Duodenal mucosa (tissue), 2 donors: Measurements from ENCODE around the gene STX2.
"Not testable (repeated sequence)": the region's sequence is repeated elsewhere in the genome, so short reads cannot be mapped to it uniquely, and the experiment has no call there.

Experiments
- H3K27ac ChIP-seq: one replicate; pipeline ENCODE4 v1.7.0; 2013; ENCODE audit warnings: low read depth, low read length
- H3K27me3 ChIP-seq, 2 donors: one replicate each; pipeline ENCODE4 v1.7.0; 2013; ENCODE audit warnings: low read length in 2 of 2, control low read depth in 1 of 2; ENCODE audit not compliant: insufficient read depth in 2 of 2, control insufficient read depth in 1 of 2
- H3K36me3 ChIP-seq, 2 donors: one replicate each; pipeline ENCODE4 v1.7.0; 2013; ENCODE audit warnings: low read length in 2 of 2, control low read depth in 1 of 2; ENCODE audit not compliant: insufficient read depth in 2 of 2, control insufficient read depth in 1 of 2
- H3K4me1 ChIP-seq, 2 donors: one replicate each; pipeline ENCODE4 v1.7.0; 2013; ENCODE audit warnings: low read length in 2 of 2, control low read depth in 1 of 2; ENCODE audit not compliant: insufficient read depth in 2 of 2, control insufficient read depth in 1 of 2
- H3K4me3 ChIP-seq, 2 donors: one replicate each; pipeline ENCODE4 v1.7.0; 2013; ENCODE audit warnings: low read length in 2 of 2, low read depth in 1 of 2
- H3K9ac ChIP-seq, 2 donors: one replicate each; pipeline ENCODE4 v1.7.0; 2013; ENCODE audit warnings: low read length in 2 of 2, low read depth in 1 of 2
- H3K9me3 ChIP-seq, 2 donors: one replicate each; pipeline ENCODE4 v1.7.0; 2013; ENCODE audit warnings: low read length in 2 of 2, control low read depth in 1 of 2; ENCODE audit not compliant: control insufficient read depth in 1 of 2

STX2 gene

DNA sequence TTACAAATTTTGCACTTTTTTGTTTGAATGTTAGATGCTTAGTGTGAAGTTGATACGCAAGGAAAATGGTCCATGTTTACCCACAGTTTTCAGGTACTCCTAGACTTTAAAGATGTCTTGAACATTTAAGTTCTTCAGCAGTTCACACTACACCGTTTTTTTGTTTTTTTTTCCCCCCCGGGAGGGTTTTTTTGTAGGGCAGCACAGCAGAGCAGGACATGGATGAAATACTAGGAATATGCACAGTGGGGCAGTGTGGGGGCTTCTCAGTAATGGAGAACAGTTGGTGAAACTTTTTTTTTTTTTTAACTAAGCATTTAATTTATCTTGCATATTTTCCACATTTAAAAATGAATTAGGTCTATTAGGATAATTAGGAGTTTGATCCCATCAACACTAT is 37.7 kb upstream of the STX2 start:
- no peaks in the 10 kb centered on the region for H3K9me3 ChIP-seq
- no peak overlapping the region for H3K9ac ChIP-seq
- no peaks in the 10 kb centered on the region for H3K27me3 ChIP-seq
- peaks cover 16 to 38% of the 10 kb centered on the region in 2 donors for H3K36me3 ChIP-seq
- no peak overlapping the region for H3K4me3 ChIP-seq
- peaks cover 26 to 37% of the 10 kb centered on the region in 2 donors for H3K4me1 ChIP-seq
- H3K27ac ChIP-seq = no peak overlapping the region

DNA sequence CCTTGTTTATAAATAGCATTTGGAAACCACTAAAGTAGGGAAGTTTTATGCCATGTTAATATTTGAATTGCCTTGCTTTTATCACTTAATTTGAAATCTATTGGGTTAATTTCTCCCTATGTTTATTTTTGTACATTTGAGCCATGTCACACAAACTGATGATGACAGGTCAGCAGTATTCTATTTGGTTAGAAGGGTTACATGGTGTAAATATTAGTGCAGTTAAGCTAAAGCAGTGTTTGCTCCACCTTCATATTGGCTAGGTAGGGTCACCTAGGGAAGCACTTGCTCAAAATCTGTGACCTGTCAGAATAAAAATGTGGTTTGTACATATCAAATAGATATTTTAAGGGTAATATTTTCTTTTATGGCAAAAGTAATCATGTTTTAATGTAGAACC is 37.2 kb upstream of the STX2 start:
- Histone ChIP-seq H3K27me3 (no peaks in the 10 kb centered on the region), H3K4me3 (no peak overlapping the region), H3K9me3 (no peaks in the 10 kb centered on the region), H3K4me1 (peaks cover 26 to 37% of the 10 kb centered on the region in 2 donors), H3K9ac (no peak overlapping the region), H3K36me3 (peaks cover 16 to 38% of the 10 kb centered on the region in 2 donors), H3K27ac (no peak overlapping the region)

DNA sequence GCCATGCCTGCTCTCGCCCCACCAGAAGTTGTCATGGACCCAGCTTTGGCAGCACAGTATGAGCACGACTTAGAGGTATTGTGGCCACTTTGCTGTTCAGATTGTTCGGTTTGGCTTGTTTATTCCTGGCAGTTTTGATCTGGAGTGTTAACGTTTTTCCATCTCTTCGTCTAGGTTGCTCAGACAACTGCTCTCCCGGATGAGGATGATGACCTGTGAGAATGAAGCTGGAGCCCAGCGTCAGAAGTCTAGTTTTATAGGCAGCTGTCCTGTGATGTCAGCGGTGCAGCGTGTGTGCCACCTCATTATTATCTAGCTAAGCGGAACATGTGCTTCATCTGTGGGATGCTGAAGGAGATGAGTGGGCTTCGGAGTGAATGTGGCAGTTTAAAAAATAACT is 36.7 kb upstream of the STX2 start:
- H3K27me3 ChIP-seq, H3K9me3 ChIP-seq, H3K9ac ChIP-seq, H3K27ac ChIP-seq, H3K4me3 ChIP-seq: not testable (repeated sequence)
- H3K4me1 ChIP-seq = peaks cover 26 to 37% of the 10 kb centered on the region in 2 donors
- peaks cover 16 to 38% of the 10 kb centered on the region in 2 donors for H3K36me3 ChIP-seq

DNA sequence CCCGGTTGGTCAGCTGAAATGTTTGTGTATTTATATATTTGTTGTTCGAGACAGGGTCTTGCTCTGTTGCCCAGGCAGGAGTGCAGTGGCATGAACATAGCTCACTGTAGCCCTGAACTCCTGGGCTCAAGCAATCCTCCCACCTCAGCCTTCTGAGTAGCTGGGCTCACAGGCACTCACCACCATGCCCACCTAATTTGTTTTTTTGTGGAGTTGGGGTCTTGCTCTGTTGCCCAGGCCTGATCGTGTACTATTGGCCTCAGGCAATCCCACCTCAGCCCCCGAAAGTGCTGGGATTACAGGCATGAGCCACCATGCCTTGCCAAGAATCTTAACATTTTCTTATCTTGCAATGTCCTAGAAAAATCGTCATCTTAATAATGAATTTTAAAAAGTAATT is 36.1 kb upstream of the STX2 start:
- no peaks in the 10 kb centered on the region for H3K9me3 ChIP-seq
- H3K36me3 ChIP-seq = peaks cover 16 to 38% of the 10 kb centered on the region in 2 donors
- H3K9ac ChIP-seq = no peak overlapping the region
- H3K4me1 ChIP-seq = peaks cover 26 to 34% of the 10 kb centered on the region in 2 donors
- no peak overlapping the region for H3K27ac ChIP-seq
- H3K27me3 ChIP-seq = no peaks in the 10 kb centered on the region
- H3K4me3 ChIP-seq = no peak overlapping the region

DNA sequence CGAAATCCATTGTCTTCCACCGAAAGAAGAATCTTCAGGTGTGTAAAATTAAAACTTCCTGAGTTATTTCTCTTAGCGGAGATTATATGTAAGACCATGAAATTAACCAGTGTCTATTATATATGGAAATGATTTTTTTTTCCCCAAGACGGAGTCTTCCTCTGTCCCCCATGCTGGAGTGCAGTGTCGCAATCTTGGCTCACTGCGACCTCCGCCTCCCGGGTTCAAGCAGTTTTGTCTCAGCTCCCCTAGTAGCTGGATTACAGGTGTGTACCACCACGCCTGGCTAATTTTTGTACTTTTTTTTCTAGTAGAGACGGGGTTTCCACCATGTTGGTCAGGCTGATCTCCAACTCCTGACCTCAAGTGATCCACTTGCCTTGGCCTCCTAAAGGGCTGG is 35.6 kb upstream of the STX2 start:
- no peak overlapping the region for H3K27ac ChIP-seq
- no peak overlapping the region for H3K9ac ChIP-seq
- no peaks in the 10 kb centered on the region for H3K9me3 ChIP-seq
- peaks cover 26 to 29% of the 10 kb centered on the region in 2 donors for H3K4me1 ChIP-seq
- H3K4me3 ChIP-seq = no peak overlapping the region
- H3K27me3 ChIP-seq = no peaks in the 10 kb centered on the region
- H3K36me3 ChIP-seq = peaks cover 16 to 38% of the 10 kb centered on the region in 2 donors

DNA sequence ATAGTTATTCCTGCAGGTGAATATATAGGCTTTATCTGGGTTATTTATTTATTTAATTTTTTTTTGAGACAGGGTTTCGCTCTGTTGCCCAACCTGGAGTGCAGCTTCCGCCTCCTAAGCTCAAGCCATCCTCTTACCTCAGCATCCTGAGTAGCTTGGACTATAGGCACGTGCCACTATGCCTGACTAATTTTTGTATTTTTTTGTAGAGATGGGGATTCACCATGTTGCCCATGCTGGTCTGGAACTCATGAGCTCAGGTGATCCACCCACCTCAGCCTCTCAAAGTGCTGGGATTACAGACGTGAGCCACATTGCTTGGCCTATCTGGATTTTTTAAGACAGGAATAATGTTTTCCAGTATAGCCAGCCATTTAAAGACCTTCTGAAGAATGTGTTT is 34.8 kb upstream of the STX2 start:
- peaks cover 26 to 29% of the 10 kb centered on the region in 2 donors for H3K4me1 ChIP-seq
- no peak overlapping the region for H3K27ac ChIP-seq
- peaks cover 16 to 38% of the 10 kb centered on the region in 2 donors for H3K36me3 ChIP-seq
- no peaks in the 10 kb centered on the region for H3K27me3 ChIP-seq
- no peaks in the 10 kb centered on the region for H3K9me3 ChIP-seq
- H3K9ac ChIP-seq = peak overlapping the region in 1 of 2 donors; percentile 84
- H3K4me3 ChIP-seq = no peak overlapping the region

DNA sequence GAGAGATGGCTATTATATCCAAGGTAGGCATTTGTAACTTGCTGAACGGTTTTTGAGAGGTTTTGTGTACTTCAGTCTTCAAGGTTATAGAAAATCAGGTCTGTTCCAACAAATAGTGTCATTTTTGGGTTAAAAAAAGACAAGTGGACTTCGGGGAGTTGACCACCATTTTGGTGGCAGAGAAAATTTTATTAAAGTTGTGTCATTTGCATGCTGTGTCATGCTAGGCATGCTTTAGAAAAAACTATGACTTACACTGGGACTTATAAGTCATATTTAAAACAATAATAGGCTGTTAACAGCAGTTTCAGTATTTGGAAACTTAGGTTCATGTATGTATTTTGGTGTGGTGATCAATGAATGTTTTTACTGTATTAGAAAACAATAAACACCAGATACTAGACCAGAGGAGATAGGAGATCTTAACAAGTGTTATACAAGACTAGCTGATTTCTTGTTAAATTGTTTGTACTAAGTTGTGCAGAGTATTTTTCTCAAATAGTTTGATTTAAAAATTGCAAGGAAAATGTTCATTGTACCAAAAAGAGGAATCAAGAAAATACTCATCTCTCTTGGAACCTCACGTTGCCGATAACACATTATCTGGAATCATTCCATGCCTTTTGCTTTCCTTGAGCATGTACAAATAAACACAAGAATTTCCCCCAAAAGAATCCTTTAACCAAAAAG is 34.2 kb upstream of the STX2 start:
- H3K4me3 ChIP-seq = peak overlapping the region; percentile 86 to 89
- no peaks in the 10 kb centered on the region for H3K9me3 ChIP-seq
- H3K4me1 ChIP-seq = peaks cover 23 to 26% of the 10 kb centered on the region in 2 donors
- H3K27ac ChIP-seq = no peak overlapping the region
- peaks cover 16 to 38% of the 10 kb centered on the region in 2 donors for H3K36me3 ChIP-seq
- H3K9ac ChIP-seq = peak overlapping the region; percentile 84 to 91
- H3K27me3 ChIP-seq = no peaks in the 10 kb centered on the region

DNA sequence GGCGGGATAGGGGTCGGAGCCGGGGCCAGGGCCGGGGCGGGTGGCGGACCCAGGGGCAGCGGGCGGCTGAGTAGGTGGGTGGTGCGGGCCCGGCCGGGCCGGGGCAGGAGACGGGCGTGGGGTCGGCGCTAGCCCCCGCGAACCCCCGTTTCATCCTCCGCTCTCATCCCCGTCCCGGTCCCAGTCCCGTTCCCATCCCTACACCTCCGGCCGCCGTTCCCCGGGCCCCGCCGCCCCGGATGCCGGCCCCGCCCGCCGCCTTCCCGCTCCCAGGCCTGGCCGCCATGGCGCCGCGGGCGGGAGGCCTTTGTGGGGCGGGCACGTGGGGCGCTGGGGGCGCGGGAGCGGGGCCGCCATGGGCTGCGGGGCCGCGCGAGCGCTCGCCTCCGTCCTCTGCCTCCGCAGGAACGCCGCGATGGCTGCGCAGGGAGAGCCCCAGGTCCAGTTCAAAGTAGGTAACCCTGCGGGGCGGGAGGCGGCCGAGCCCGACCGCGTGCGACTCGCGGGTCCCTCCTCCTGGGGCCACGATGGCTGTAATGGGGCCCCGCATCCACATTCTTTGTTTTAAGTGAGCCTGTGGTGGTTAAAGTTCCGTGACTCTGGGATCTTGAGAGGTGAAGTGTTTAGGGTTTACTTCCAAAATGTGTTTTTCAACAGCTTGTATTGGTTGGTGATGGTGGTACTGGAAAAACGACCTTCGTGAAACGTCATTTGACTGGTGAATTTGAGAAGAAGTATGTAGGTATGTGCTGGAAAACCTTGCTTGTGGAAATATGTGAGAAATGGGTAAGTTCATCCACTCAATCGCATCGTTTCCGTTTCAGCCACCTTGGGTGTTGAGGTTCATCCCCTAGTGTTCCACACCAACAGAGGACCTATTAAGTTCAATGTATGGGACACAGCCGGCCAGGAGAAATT is 33.4 kb upstream of the STX2 start:
- Histone ChIP-seq H3K27me3 (no peaks in the 10 kb centered on the region), H3K27ac (peak overlapping the region; percentile 70), H3K9me3 (no peaks in the 10 kb centered on the region), H3K36me3 (peaks cover 16 to 38% of the 10 kb centered on the region in 2 donors), H3K9ac (peak overlapping the region; percentile 84 to 91), H3K4me1 (peaks cover 15 to 20% of the 10 kb centered on the region in 2 donors), H3K4me3 (peak overlapping the region; percentile 86 to 89)

DNA sequence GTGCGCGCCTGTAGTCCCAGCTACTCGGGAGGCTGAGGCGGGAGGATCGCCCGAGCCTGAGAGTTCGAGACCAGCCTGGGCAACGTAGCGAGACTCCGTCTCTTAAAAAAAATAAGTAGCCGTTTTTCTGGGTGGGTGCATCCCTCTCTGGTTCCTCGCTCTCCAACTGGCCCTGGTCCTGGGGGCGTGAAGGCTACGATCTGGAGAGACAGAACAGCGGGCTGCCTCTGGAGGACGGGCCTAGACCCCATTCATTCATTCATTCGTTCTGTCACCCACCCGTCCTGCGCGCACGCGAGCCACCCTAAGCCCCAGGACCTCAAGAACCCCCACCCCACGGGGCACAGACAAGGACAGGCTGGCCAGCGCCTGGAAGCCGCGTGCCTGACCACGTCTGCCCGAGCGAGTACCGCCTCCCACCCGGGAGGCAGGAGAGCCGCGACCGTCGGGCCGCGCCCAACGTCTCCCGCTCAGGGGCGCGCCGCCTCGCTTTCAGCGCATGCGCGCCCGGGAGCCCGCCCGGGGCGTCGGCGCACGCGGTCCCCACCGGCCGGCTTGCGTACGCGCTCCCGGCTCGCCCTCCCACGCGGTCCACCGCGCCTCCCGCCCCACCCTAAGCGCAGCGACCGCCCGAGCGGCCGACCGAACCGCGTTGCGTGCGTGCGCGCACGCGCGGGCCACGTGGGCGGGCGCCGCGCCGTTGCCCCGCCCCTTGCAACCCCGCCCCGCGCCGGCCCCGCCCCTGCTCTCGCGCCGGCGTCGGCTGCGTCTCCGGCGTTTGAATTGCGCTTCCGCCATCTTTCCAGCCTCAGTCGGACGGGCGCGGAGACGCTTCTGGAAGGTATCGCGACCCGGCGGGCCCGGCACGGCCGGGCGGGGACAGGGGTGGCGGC is 32.5 kb upstream of the STX2 start, which contains the start of gene RAN:
Gene RAN (plus strand): TSS at position 781 of the 893 bp plus-strand sequence. CDS start 528 bp downstream, outside the sequence.
- peak within 1 kb of the TSS; percentile 78 for H3K27ac ChIP-seq
- no peaks in the 10 kb centered on the region for H3K27me3 ChIP-seq
- peak within 1 kb of the TSS; percentile 86 to 89 for H3K4me3 ChIP-seq
- no peaks in the 10 kb centered on the region for H3K9me3 ChIP-seq
- H3K36me3 ChIP-seq = peaks cover 16 to 29% of the 10 kb centered on the region in 2 donors
- peaks cover 12 to 20% of the 10 kb centered on the region in 2 donors for H3K4me1 ChIP-seq
- H3K9ac ChIP-seq = peak within 1 kb of the TSS; percentile 84 to 91
